HG02759 (cell line): ENCODE results near the gene KRTAP4-3.
"Not testable (repeated sequence)": the region's sequence is repeated elsewhere in the genome, so short reads cannot be mapped to it uniquely, and the experiment has no call there.

ENCODE experiments used
- ATAC-seq: cut with Tn5 transposase; IDR thresholded peaks from one replicate; pipeline ENCODE4 v1.9.1; 2021; ENCODE audit warnings: mild to moderate bottlenecking, moderate library complexity; ENCODE audit not compliant: unreplicated experiment

Gene KRTAP4-3

DNA sequence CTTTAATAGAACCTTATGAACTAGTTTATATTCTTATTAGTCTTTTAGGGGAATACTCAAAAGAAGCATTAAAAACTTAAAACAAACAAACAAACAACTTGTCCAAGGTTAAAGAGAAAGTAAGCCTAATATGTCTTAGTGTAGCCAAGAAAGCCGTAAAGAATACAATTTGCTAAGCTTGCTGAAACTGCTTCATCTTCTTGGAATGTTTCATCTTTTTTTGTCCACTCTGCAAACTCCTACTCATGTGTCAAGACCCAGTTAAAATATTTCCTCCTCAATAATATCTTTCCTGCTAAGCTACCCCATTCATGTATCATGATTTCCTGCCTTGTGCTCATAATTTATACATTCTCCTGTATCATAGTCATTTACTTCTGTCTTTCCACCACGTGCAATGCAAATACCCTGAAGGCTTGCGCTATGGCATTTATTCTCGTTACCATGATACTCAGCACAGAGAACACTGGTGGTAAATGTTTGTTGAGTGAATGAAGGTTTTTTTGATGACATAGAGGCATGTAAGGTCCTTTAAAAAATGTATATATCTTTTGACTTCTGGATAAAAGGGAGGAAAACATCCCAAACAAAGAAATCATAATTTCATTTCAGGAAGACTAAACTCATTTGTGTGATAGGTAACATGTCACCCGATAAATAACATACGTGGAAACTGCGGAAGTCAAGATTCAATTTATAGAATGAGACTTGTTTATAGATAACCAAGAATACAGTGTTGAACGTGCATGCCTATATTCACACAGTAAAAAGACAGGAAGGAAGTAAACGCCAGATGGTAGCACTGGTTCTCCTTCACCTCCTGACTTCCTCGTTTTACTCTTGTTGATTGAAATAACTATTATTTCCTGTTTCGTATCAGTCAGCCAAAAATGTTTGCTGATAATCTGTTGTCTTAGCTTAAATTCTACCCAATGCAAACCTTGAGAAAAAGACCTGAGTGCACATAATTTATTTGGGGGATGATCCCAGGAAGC, 48.0 kb downstream of the KRTAP4-3 start:
- ATAC-seq: not testable (repeated sequence)

DNA sequence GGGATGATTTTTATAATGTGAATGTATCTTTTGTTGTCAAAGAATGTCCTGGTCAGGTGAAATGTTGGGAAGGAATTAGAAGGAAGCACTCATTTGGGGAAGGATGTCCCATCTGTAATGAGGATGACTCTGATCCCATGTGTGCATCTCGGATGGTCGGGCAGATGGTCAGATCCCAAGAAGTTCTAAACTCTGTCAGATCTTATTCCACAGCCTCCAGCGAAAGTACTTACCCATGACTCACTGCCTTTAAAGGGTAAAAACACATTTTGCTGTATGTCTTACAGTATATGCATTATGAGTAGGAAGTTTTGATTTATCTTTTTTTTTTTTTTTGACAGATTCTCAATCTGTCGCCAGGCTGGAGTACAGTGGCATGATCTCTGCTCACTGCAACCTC, 49.3 kb downstream of the KRTAP4-3 start:
- no peak for ATAC-seq

GRCh38 chr17:41117846-41118386, 50.1 kb downstream of the KRTAP4-3 start, which contains the start of gene KRTAP4-11:
TSS of gene KRTAP4-11 (minus strand) at chr17:41118373. CDS start at chr17:41118315, 58 bp downstream.
- not testable (repeated sequence) for ATAC-seq
